Subcutaneous adipose tissue (tissue), 4 donors: ENCODE data around the gene C1orf174. TPM values are rescaled to one million over a fixed set of nuclear protein-coding genes. Genes with fewer than 3 reads are reported as not detected.

Experiments
- CTCF ChIP-seq: fragments of 450-650 bp; IDR thresholded peaks from one replicate; pipeline ENCODE4 v1.5.1; 2016; ENCODE audit warnings: low read depth, mild to moderate bottlenecking, control low read depth, antibody characterized with exemption, moderate library complexity
- total RNA-seq, 4 donors: library from RNA; depleted of rRNA; stranded (reverse); fragments of >200 nt; gene quantifications; one replicate each; pipeline ENCODE4 v1.1.0, GENCODE V29; 2016

Gene C1orf174
- total RNA-seq, 4 donors from 2014 or later = 17.0 to 21.4 (median 18.0) TPM

GRCh38 chr1:3903141-3904005 is 3.3 kb upstream of the C1orf174 start:
- TF ChIP-seq CTCF = no peak

GRCh38 chr1:3902571-3903091 is 2.6 kb upstream of the C1orf174 start:
- TF ChIP-seq CTCF = no peak

GRCh38 chr1:3902111-3902511 is 2.0 kb upstream of the C1orf174 start:
- no peak for TF ChIP-seq CTCF

- no peak for TF ChIP-seq CTCF
These were observed 977 bp upstream of the C1orf174 start for GRCh38 chr1:3900969-3901529.

- no peak for TF ChIP-seq CTCF
These were observed 320 bp downstream of the C1orf174 start for GRCh38 chr1:3899754-3900149.

GRCh38 chr1:3898994-3899753 is 898 bp downstream of the C1orf174 start:
- TF ChIP-seq CTCF = no peak

GRCh38 chr1:3898475-3898735 is 1.7 kb downstream of the C1orf174 start:
- no peak for TF ChIP-seq CTCF
